HPDE6-E6E7 (cell line): ENCODE results near the gene ANAPC13.

Experiments used
- DNase-seq: peaks from one replicate; pipeline ENCODE4 v3.0.0; 2011; ENCODE audit warnings: missing footprints; ENCODE audit errors: extremely low spot score

ANAPC13 gene

GRCh38 chr3:134453631-134454030, 32.2 kb downstream of the ANAPC13 start:
- no peak for DNase-seq

GRCh38 chr3:134449951-134450350, 35.8 kb downstream of the ANAPC13 start:
- no peak for DNase-seq

GRCh38 chr3:134449277-134449676, 36.5 kb downstream of the ANAPC13 start:
- peak; percentile 62 for DNase-seq

- no peak for DNase-seq
Observed at GRCh38 chr3:134448664-134449063, 37.1 kb downstream of the ANAPC13 start.

- no peak for DNase-seq
Observed at GRCh38 chr3:134447351-134447750, 38.4 kb downstream of the ANAPC13 start.

- DNase-seq: no peak
Observed at GRCh38 chr3:134446800-134447199, 39.0 kb downstream of the ANAPC13 start.

- DNase-seq: no peak
Observed at GRCh38 chr3:134445636-134446035, 40.1 kb downstream of the ANAPC13 start.

GRCh38 chr3:134445095-134445494, 40.7 kb downstream of the ANAPC13 start:
- no peak for DNase-seq

GRCh38 chr3:134441821-134442220, 44.0 kb downstream of the ANAPC13 start:
- no peak for DNase-seq

- DNase-seq: no peak
Observed at GRCh38 chr3:134441321-134441720, 44.5 kb downstream of the ANAPC13 start.

GRCh38 chr3:134437211-134437752, 48.5 kb downstream of the ANAPC13 start:
- no peak for DNase-seq

- no peak for DNase-seq
Observed at GRCh38 chr3:134432236-134432635, 53.5 kb downstream of the ANAPC13 start.

GRCh38 chr3:134430950-134431445, 54.8 kb downstream of the ANAPC13 start:
- no peak for DNase-seq

GRCh38 chr3:134430174-134430573, 55.6 kb downstream of the ANAPC13 start:
- no peak for DNase-seq

GRCh38 chr3:134428401-134428800, 57.4 kb downstream of the ANAPC13 start:
- DNase-seq: no peak
